HG02885 (cell line): ENCODE data around the gene UXS1.

Source experiments
- ATAC-seq: cut with Tn5 transposase; IDR thresholded peaks from one replicate; pipeline ENCODE4 v1.9.1; 2021; ENCODE audit warnings: mild to moderate bottlenecking; ENCODE audit not compliant: unreplicated experiment, poor library complexity

The UXS1 gene

GRCh38 chr2:106059416-106060065 lies 134.6 kb downstream of the UXS1 start:
- ATAC-seq, result no peak

- no peak for ATAC-seq
Measured at GRCh38 chr2:106058469-106059137, 135.5 kb downstream of the UXS1 start.

- ATAC-seq, result no peak
Measured at GRCh38 chr2:106057206-106057605, 136.9 kb downstream of the UXS1 start.

GRCh38 chr2:106054880-106055655 lies 139.0 kb downstream of the UXS1 start:
- ATAC-seq, result no peak

GRCh38 chr2:106054321-106054720 lies 139.8 kb downstream of the UXS1 start:
- no peak for ATAC-seq

GRCh38 chr2:106053581-106053980 lies 140.5 kb downstream of the UXS1 start:
- ATAC-seq, result no peak

- ATAC-seq, result no peak
Measured at GRCh38 chr2:106053116-106053515, 141.0 kb downstream of the UXS1 start.

GRCh38 chr2:106044859-106045258 lies 149.2 kb downstream of the UXS1 start:
- no peak for ATAC-seq

- no peak for ATAC-seq
Measured at GRCh38 chr2:106044021-106044420, 150.1 kb downstream of the UXS1 start.
